ENCODE measurements around the gene GLT8D1.
"Not testable (repeated sequence)": the region's sequence is repeated elsewhere in the genome, so short reads cannot be mapped to it uniquely, and the experiment has no call there.

Gene GLT8D1

DNA sequence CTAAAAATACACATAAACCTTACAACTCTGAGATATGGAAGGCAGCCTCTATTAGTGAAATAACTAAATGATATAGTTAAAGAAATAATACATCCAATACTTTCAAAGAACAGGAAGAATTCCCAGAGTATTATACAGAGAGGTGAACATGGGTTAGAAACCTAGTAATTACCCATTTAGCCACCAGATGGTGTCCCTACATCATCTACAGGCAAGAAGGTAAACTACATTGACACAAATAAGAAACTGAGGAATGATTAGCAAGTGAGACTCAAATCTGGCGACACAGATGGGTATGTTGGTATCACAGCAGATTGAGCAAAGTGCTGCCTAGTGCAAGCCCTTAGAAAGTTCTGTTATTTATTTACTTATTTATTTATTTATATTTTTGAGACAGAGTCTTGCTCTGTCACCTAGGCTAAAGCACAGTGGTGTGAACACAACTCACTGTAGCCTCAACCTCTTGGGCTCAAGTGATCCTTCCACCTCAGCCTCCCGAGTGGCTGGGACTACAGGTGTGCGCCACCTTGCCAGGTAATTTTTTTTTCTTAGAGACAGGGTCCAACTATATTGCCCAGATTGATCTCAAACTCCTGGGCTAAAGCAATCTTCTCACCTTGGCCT, 36.9 kb upstream of the GLT8D1 start:
- TF ChIP-seq, protein P1, sequence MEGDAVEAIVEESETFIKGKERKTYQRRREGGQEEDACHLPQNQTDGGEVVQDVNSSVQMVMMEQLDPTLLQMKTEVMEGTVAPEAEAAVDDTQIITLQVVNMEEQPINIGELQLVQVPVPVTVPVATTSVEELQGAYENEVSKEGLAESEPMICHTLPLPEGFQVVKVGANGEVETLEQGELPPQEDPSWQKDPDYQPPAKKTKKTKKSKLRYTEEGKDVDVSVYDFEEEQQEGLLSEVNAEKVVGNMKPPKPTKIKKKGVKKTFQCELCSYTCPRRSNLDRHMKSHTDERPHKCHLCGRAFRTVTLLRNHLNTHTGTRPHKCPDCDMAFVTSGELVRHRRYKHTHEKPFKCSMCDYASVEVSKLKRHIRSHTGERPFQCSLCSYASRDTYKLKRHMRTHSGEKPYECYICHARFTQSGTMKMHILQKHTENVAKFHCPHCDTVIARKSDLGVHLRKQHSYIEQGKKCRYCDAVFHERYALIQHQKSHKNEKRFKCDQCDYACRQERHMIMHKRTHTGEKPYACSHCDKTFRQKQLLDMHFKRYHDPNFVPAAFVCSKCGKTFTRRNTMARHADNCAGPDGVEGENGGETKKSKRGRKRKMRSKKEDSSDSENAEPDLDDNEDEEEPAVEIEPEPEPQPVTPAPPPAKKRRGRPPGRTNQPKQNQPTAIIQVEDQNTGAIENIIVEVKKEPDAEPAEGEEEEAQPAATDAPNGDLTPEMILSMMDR (IDR thresholded peaks at IDR 0.05; ENCODE audit: unreplicated experiment in 3 of 3): peak in 2 of 3 experiments; percentile 52 to 63
- Mint-ChIP-seq H3K36me3 (ENCODE audit: low read depth) (peaks cover 78% of the 10 kb centered on the region), H3K4me3 (no peak overlapping the region), H3K27ac (no peak overlapping the region), H3K27me3 (ENCODE audit: low read depth) (no peaks in the 10 kb centered on the region), H3K9me3 (no peaks in the 10 kb centered on the region), H3K4me1 (no peaks in the 10 kb centered on the region)

DNA sequence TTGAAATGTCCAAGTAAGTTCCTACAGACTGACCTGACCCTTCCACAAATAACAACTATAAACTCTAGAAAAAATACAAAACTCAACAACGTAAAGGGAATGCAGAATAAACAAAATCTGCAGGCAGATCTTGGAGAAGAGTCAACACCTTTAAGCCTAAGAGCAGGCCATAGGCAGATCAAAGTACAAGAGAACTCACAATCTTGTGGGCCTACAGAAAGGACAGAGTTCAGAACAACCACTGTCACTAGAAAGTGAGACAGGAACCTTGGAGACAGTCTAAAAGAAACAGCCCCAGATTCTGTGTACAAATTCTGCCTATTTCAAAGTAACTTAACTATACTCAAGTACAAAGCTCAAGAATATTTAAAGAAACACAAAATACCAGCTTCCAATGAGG, 34.1 kb upstream of the GLT8D1 start:
- TF ChIP-seq, protein P1 (IDR thresholded peaks at IDR 0.05; ENCODE audit: unreplicated experiment in 3 of 3): no peak
- H3K36me3 Mint-ChIP-seq (ENCODE audit: low read depth): peaks cover 82% of the 10 kb centered on the region
- H3K27me3 Mint-ChIP-seq (ENCODE audit: low read depth): no peaks in the 10 kb centered on the region
- no peak overlapping the region for H3K4me3 Mint-ChIP-seq
- H3K4me1 Mint-ChIP-seq: no peaks in the 10 kb centered on the region
- H3K27ac Mint-ChIP-seq: peak overlapping the region in 1 of 3 experiments; percentile 25
- no peaks in the 10 kb centered on the region for H3K9me3 Mint-ChIP-seq

DNA sequence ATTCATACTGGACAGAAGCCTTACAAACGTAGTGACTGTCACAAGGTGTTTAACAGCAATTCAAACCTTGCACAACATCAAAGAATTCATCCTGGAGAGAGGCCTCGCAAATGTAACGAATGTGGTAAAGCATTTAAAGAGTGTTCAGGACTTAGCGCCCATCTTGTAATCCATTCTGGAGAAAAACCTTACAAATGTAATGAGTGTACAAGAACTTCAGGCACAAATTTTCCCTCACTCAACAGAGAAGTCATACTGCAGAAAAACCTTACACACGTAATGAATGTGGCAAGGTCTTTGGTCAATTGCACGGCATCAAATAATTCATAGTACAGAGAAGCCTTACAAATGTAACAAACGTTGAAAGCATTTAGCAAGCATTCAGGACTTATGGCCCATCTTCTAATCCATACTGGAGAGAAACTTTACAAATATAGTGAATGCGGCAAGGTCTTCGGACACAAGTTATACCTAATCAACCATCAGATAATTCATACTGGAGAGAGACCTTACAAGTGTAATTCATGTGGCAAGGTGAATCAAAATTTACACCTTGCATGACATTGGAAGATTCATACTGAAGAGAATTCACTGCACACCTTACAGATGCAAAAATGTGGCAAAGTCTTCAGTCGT, 27.8 kb upstream of the GLT8D1 start:
- peaks cover 93% of the 10 kb centered on the region for H3K36me3 Mint-ChIP-seq (ENCODE audit: low read depth)
- H3K27me3 Mint-ChIP-seq (ENCODE audit: low read depth): no peaks in the 10 kb centered on the region
- peaks cover 15% of the 10 kb centered on the region for H3K9me3 Mint-ChIP-seq
- no peak overlapping the region for H3K4me3 Mint-ChIP-seq
- no peaks in the 10 kb centered on the region for H3K4me1 Mint-ChIP-seq
- H3K27ac Mint-ChIP-seq: no peak overlapping the region
- TF ChIP-seq, protein P1 (IDR thresholded peaks at IDR 0.05; ENCODE audit: unreplicated experiment in 3 of 3): no peak

DNA sequence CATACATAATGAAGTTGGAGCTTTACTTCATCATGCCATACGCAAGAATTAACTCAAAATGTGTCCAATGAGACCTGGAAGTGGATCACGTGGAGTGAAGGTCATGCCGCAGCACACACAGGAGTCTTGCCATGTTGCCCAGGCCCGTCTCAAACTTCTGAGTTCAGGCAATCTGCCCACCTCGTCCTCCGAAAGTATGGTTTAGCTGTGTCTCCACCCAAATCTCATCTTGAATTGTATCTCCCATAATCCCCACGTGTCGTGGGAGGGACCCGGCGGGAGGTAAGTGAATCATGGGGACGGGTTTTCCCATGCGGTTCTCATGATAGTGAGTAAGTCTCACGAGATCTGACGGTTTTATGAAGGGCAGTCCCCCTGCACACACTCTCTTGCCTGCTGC, 26.0 kb upstream of the GLT8D1 start:
- Mint-ChIP-seq H3K27me3 (ENCODE audit: low read depth) (no peaks in the 10 kb centered on the region), H3K4me3 (no peak overlapping the region), H3K4me1 (no peaks in the 10 kb centered on the region), H3K9me3 (peaks cover 19% of the 10 kb centered on the region), H3K36me3 (ENCODE audit: low read depth) (peaks cover 94% of the 10 kb centered on the region), H3K27ac (no peak overlapping the region)
- TF ChIP-seq, protein P1 (IDR thresholded peaks at IDR 0.05; ENCODE audit: unreplicated experiment in 3 of 3): no peak

DNA sequence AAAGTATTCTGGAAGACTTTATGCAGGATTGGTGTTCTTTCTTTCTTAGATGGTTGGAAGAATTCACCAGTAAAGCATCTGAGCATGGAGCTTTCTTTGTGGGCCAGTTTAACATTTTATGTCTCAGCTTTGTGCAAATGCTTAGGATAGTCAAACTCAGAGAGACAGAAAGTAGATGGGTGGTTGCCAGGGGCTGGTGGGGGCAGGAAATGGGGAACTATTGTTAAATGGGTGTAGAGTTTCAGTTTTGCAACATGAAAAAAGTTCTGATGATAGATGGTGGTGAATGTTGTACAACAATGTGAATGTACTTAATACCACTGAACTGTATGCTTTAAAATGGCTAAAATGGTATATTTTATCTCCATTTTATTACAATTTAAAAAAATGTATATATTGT, 25.1 kb upstream of the GLT8D1 start:
- TF ChIP-seq, protein P1 (IDR thresholded peaks at IDR 0.05; ENCODE audit: unreplicated experiment in 3 of 3): no peak
- no peaks in the 10 kb centered on the region for H3K27me3 Mint-ChIP-seq (ENCODE audit: low read depth)
- peaks cover 94% of the 10 kb centered on the region for H3K36me3 Mint-ChIP-seq (ENCODE audit: low read depth)
- H3K4me1 Mint-ChIP-seq: no peaks in the 10 kb centered on the region
- H3K4me3 Mint-ChIP-seq: no peak overlapping the region
- H3K9me3 Mint-ChIP-seq: peaks cover 23% of the 10 kb centered on the region
- H3K27ac Mint-ChIP-seq: no peak overlapping the region

DNA sequence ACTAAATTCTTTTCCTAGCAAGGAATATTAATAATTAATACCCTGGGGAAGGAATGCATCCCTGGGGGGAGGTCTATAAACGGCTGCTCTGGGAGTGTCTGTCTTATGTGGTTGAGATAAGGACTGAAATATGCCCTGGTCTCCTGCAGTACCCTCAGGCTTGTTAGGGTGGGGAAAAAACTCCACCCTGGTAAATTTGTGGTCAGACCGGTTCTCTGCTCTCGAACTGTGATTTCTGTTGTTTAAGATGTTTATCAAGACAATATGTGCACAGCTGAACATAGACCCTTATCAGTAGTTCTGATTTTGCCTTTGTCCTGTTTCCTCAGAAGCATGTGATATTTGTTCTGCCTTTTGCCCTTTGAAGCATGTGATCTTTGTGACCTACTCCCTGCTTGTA, 23.2 kb upstream of the GLT8D1 start:
- H3K27me3 Mint-ChIP-seq (ENCODE audit: low read depth); H3K4me1 Mint-ChIP-seq; H3K4me3 Mint-ChIP-seq; H3K27ac Mint-ChIP-seq: not testable (repeated sequence)
- Mint-ChIP-seq H3K36me3 (ENCODE audit: low read depth) (peaks cover 85% of the 10 kb centered on the region), H3K9me3 (peaks cover 23% of the 10 kb centered on the region)
